Stimulated activated CD4-positive, alpha-beta T cell treated with anti-CD3 and anti-CD28 coated beads, Interleukin-1b, Interleukin-23, amount 100 ng/mL, for 4 hours (primary cell): Measurements from ENCODE around the gene KRTAP29-1.

Experiments
- DNase-seq, 2 donors: peaks; one replicate each; pipeline ENCODE4 v3.0.0-alpha.2; 2020; ENCODE audit warnings: low read depth in 2 of 2

Gene KRTAP29-1

DNA sequence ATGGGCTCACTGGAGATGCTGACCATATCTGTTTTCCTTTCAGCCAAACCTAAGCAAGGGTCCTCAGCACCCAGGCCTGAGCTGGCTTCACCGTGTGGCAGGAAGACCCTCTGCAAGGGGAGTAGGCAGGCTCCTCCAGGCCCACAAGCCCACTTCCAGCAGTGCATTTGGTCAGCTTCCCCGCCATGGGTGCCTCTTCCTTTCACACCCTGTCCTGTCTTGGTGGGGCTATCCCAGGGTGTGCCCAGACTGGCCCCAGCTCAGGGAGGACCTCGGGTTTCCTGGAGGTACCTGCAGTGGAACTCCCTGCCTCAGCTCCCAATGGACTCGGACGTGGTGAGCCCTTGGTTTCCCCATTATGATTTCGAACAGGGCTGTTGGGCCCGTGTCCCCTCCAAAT lies 25.6 kb upstream of the KRTAP29-1 start:
- no peak for DNase-seq

DNA sequence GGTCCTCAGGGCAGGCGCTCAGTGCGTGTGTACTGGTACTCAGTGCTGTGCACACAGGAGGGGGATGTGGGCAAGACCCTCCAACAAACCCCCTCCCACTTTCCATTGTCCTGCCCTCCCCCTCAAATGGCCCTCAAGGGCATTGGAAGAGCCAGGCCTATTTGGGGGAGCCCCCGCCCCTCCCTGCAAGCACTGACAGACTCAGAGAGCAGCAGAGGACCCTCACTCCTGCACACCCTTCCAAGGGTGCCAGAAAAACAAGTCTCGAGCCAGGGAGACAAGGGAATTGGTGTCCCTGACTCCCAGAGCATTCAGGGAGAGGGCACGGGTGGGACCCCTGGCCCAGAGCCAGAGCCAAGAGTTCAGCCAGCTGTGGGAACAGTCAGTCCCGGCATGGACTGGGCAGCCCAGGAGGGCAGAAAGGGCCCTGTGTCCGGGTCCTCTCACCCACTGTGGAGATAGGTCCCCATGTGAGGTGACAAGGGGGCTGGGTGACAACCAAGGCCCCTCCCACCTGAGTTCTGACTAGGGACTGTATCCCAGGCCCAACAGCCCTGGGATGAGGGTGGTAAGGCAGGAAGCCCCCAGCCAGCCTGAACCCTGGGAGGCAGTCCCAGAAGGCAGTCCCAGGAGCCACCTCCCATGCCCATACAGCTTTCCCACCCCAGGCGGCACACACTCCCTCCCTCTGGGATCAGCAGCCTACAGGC lies 24.9 kb upstream of the KRTAP29-1 start:
- no peak for DNase-seq

DNA sequence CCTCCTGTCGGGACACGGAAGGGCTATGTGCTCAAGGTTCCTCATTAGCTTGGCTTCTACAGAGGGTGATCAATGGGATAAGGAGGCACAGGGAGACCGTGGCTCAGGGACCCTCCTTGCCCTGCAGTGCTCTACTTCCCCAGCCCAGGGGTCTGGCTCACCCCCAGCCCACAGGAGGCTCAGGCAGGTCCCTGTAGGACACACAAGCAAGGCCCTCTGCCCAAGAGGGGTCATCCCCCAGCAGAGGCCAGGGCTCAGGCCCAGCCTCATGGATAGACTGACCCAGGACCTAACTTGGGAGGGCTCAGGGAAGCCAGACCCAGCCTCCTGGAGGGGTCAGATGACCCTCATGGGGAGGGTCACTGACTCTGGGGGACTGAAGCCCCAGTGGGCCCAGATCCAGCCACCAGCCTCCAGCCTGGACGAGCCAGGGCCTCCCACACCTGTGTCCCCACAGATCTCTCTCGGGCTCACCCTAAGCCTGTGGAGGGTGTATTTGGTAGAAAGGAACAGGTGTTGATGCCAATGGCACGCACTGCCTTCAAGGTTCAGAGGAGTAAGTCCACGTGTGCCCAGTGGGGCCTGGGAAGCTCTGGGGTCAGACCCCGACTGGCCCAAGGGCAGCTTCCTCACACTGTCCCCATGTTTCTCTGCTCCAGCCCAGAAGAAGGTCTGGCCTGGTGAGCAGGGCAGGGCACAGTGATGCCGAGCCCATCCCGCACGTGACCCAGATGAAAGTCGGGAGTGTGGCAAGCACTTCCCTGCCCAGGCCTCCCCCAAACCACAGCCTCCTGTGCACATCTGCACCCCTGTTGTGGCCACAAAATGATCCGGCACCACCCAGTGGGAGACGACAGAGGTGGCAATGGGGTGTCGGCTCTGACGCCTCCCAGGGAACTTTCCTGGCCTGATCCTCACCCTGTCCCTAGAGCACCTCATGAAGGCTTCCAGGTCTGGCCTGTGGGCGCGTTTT lies 23.8 kb upstream of the KRTAP29-1 start:
- no peak for DNase-seq

DNA sequence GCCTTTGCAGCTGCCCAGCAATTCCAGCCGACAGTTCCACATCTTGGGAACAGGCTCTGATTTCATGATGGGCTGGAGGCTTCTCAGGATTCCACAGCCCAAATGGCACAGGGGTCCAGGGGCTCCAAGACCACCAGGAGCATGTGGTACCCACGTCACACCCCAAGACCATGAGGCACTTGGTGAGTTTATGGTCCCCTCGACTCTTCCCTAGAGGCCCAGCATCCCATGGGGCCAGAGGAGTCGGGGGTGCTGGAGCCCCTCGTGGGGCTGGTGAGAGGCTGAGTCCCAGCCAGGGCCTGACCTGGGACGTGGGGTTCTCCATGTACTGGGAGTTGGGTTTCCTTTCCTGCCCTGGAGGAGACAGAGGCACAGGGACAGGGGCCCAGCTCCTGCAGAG lies 23.0 kb upstream of the KRTAP29-1 start:
- DNase-seq, result no peak

DNA sequence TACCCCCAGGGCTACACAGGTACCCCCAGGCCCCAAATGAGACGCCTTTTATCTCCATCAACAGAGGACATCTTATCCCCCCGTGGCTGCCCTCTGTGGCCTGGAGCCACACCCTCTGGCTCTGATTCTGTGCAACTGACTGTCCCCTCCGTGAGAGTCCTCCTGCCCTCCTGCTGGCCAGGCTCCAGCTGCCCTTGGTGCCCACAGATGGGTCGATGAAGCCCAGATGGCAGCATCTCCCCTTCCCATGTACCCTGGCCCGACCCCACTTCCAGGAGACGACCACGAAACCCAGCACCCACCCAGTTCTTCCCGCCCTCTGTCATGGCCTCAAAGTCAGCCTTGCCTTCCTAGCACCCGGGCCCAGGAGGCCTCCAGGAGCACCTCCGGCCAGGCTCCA lies 22.5 kb upstream of the KRTAP29-1 start:
- DNase-seq, result no peak

DNA sequence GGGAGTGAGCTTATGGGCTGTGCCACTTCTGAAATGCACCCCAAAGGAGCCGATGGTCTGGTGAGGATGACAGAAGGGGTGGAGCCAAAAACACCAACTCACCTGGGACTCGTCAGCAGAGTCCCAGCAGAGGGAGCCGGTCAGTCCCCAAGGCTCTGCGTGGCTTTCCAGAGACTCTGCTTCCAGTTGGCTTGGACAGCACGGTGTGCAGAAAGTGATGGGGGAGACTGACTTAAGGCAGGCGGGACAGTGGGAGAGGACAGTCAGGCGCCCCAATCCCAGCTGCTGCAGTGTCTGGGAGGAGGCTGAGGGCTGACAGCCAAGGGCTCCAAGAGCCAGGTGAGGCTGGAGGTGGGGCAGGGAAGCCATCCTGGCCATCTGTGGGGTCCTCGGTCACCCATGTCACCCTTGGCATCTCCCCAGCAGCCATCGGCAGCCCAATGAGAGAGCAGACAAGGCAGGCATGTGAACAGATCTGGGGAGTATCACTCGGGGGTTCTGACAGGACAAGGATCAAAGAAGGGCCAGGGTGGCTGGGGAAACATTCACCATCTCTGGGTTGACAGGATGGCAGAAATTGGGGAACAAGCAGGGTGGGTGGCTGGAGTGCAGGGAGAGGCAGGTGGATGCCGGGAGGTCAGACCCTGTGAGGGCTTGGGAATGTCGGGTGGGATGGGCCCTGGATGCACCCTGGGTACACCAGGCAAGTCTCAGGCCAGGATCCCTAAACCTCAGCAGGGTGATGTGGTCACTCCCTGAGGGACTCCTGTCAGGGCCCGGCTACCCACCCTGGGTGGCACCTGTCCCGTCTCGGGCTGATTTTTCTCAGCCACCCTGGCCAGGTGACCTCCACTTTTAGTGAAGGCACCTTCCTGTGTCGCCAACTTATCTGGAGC lies 21.8 kb upstream of the KRTAP29-1 start:
- no peak for DNase-seq

DNA sequence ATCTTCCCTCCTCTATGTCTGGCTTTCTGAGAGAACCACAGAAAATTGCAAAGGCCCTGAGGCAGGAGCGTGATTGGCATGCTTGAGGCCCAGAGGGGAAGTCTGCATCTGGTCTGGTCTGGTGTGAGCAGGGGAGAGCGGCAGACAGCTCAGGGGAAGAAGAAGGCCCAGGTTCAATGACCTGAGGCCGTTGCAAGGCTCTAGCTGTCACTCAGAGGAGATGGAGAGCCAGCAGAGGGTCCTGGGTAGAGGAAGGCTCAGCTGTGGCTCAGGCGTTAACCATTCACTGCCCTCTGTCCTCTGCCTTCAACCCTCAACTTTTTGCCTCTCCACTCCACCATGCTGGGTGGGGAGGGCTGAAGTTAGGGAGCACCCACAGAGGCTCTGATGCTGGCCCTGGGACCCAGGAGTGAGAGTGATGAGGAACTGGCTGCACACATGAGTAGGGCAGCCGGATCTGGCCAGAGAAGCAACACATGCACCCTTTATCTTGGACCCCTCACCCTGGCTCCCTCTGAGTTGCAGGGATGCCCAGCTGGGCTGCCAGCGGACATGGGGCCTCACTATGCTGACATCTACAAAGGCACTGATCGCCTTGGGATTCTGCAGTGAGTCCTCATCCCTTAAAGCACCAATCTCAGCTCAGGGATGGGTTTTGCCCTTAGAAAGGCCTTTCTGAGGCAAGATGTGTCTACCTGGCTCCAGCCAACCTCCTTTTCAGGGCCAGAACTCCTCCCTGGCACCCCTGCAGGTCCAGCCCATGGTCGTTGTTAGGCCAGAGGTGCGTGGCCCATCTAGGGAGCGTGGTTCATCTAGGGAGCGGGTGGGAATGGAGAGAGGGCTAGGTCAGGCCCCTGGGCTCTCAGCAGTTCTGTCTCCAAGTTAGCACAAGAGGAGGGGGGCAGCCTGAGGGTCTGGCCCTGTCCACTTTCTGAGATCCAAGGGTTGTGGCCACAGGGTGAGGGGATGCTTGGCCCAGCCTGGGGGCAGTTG lies 20.5 kb upstream of the KRTAP29-1 start:
- DNase-seq, result no peak

DNA sequence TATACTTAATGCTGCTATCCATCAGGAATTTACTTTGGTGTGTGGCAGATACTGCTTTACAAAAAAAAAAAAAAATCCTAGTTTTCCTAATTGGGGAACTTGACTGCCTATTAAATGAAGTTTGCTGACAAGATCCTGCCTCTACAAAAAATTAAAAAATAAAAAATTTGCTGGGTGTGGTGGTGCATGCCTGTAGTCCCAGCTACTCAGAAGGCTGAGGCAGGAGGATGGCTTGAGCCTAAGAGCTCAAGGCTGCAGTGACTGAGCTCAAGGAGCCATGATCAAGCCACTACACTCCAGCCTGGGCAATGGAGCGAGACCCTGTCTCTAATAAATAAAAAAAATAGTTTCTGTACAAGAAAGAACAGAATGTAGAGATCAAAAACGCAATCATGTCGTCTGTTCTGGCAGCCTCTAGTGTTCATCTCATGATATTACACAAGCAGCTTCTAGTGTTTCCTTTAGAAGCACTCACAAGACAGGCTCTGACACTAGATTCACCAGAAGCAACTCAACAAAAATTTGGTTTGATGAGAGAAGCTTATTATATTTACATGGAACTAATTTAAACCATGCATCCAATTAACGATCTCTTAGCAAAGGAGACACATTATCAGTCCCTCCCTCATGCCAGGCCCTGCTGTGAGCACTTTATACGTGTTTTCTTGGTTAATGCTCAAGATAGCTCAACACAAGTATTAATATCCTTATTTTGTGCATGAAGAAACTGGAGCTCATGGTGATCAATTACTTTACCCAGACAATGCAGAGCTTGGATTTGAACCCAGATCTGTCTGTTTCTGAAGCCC lies 19.6 kb upstream of the KRTAP29-1 start:
- no peak for DNase-seq

DNA sequence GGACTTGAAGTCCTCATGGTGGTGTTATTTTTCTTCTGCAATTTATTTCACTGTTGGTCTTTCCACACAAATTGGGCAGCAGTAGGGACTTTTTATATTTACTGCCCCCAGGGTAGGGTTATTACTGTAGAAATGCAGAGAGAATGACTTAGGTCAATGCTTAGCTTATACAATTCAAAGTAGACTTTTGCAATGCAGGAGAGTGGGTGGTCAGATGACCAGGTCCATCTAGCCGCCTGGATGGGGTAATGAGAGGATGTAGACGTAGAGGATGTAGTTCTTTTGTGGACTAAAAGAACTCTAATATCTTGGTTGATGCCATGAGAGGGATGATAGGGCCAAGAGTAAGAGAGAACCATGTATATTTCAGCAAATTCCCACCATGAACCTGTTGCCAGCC lies 15.6 kb upstream of the KRTAP29-1 start:
- no peak for DNase-seq

DNA sequence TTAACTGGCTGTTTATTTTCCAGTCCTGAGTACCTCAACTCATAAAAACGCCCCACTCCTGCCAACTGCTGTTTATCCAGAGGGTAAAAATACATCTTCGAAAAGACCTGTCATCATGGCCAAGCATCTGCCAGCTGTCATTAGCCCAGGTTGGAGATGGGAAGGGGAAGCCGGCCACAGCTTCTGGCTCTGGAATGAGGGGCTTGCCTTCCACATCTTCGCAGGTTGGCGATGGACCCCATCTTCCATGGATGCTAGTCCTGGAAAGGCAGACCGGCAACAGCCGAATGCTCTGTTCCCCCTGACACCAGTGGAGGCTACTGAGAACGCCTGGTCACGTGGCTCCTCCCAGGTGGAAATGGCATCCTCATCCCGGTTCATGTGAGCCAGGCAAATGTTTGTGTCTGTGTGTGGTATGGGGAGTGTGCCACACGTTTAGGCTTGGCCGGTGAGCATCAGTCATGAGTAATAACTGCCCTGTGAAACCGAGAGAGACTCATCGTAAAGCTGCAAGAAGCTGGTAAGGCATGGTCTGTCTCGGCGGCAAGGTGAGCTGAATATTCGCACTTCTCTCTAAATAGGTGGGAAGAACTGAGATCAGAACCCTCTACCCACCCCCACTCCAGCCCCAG lies 13.3 kb upstream of the KRTAP29-1 start:
- DNase-seq, result no peak

DNA sequence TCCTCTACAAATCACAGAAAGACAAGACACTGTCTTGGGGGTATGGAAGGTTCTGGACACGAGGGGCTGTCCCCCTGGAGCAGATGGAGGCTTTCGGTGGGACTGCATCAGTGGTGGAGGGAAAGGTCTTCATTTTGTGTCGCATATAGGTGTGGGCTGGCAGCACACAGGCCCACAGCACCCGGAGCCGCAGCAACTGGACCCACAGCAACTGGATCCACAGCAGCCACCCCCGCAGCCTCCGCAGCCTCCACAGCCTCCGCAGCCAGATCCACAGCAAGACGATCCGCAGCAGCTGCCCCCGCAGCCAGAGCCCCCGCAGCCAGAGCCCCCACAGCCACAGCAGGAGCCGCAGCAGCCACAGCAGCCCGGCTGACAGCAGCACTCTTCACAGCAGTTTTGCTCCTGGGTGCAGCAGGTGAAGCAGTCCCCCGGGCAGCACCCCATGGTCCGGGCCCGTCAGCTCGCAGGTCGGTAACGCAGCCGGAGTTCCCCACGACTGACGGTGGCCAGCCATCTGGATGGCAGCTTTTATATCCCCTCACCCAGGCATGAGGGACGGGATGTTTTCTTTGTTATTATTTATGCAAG lies 12.6 kb upstream of the KRTAP29-1 start, which contains the start of gene KRTAP17-1:
Gene KRTAP17-1, minus strand, starts transcription at position 507 of the 591 bp plus-strand sequence. Its CDS starts 60 bp downstream, at position 447.
- DNase-seq, result no peak

DNA sequence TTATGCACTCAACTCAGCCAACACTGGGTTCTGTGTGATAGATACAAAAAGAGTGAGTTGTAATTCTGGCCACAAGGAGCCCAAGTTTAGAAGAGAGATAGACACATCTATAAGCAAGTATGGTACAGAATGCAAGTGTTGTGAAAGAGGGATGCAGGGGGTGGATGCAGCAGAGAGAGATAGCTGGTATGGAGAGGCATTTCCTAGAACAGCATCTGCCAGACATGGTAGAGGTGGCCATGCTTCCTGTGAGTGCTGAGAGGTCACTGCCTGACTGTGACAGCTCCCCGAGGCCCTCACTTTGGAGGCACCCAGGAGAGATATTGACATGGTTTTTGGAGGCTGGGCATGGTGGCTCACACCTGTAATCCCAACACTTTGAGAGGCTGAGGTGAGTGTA lies 8.5 kb upstream of the KRTAP29-1 start:
- no peak for DNase-seq

DNA sequence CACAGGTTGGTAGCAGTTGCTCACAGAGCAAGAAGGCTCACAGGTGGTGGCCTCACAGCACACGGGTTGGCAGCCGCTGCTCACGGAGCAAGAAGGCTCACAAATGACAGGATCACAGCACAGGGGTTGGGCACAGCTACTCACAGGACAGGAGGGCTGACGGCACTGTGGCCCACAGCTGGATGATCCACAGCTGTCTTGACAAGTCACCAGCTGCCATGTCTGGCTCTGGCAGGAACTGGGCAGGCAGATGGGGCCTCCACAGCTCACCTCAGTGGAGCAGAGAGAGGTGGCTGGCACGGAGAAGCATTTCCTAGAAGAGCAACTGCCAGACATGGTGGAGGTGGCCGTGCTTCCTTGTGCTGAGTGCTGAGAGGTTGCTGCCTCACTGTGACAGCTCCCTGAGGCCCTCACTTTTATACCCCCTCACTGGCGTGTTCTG lies 6.3 kb upstream of the KRTAP29-1 start, which contains the start of gene KRTAP16-1:
Gene KRTAP16-1, minus strand, starts transcription at position 392 of the 442 bp plus-strand sequence. Its CDS starts 56 bp downstream, at position 336.
- peak in 1 of 2 donors; percentile 17 for DNase-seq

DNA sequence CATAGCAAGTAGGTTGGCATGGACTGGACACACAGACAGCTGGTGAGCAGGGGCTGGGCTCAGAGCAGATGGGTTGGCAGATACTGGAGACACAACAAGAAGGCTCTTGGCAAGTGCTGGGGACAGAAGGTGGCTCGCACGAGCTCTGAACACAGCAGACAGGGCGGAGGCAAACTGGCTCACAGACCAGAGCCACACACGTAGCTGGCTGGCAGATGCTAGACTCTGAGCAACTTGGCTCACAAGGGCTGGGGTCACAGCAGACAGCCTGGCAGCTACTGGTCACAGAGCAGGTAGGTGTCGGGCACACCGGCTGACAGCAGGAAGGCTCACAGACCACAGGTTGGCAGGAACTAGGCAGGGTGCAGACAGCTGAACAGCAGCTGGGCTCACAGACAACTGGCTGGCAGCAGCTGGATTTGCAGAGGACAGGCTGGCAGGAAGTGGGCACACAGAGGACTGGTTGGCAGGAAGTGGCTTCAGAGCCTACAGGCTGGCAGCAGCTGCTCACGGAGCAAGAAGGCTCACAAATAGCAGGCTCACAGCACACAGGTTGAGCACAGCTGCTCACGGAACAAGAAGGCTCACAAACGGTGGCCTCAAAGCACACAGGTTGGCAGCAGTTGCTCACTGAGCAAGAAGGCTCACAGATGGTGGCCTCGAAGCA lies 5.7 kb upstream of the KRTAP29-1 start:
- DNase-seq, result peak; percentile 23 to 32

DNA sequence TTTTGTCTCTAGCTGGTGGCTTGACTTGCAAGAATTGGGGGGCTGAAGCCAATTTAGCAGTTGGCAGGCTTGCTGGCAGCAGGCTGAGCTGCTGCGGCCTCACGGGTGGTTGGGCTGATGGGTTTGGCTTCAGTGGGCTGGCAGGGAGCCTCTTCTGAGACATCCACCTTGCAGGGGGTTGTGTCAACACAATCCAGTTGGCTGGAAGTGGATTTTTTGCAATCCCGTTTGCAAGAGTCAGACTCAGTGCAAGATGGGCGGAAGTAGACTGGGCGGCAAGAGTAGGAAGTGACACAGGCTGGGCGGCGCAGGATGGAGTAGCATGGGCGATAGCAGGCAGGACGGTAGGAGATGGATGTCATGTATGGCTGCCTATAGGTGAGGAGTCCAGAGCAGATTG lies 5.0 kb upstream of the KRTAP29-1 start:
- DNase-seq, result no peak

DNA sequence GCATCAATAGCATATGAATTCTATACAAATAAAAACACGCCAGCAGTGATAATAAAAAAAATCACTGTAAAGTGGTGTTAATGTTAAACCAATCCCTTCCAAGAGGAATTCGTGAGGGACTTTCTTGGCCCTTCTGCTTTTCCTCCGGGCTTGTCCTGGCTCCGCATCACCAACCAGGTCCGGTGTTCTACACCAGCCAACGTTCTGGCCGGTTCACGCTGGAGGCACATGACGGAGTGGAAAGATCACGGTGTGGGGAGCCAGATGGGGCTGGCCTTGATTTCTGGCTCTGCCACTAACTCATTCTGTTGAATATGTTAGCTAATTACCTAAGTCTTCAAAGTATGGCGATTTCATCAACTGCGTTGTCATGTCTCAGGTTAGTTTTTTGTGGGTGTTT lies 1.4 kb upstream of the KRTAP29-1 start:
- DNase-seq, result no peak

DNA sequence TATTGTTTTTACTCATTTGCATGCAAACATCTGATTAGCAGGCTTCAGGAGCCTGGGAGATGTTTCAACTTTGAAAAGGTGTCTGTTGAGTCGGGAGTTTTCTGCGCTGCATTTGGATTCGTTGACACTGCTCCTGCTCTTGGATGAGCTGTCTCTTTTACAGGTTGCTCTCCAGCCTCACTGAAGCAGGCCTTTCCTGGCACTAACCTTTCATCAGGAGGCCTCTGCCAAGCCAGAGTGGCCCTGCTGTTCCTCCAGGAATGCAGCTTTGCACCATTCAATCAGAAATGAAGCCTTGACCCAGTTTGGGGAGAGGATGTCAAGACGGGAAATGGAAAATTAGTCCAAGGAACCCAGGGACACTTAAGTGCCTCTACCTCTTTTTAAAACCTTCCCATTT lies 330 bp upstream of the KRTAP29-1 start:
- DNase-seq, result no peak

DNA sequence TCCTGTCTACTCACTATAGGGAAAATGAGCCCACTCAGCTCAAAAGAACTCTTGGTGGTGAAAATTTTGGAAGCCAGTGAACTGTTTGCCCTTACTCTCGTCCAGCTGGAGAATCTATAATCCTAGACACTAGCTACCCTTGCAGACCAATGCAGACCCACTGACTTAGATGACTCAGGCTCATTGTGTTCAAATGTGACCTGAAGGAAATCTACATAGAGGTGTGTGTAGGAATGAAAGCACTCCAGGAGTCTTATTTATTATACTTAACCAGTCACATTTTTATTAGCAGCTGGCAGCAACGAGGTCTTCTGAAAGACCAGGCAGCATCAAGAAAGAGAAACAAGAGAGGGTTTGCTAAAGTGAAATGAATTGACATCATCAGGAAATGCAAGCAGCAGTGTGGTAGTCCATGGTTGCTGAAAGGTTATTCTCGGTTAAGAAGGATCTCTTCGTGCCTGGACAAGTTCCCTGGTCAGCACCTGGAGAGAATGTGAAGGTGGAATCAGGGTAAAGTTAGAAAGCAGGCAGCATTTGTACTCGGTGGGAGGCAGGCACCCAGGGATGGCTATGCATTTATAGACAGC lies 1.4 kb downstream of the KRTAP29-1 start:
- DNase-seq, result no peak
